Measurements from ENCODE around the gene PERCC1. TPM values are rescaled to one million over a fixed set of nuclear protein-coding genes. Genes with fewer than 3 reads are reported as not detected.

The PERCC1 gene
- total RNA-seq, 1 donor from 2014 or later = not detected

- H3K4me1 Mint-ChIP-seq (ENCODE audit: low read depth) = peaks cover 31% of the 10 kb centered on the region
Measured at GRCh38 chr16:1420111-1420539, 10.8 kb upstream of the PERCC1 start.

GRCh38 chr16:1422076-1422475 is 8.8 kb upstream of the PERCC1 start:
- no peaks in the 10 kb centered on the region for H3K9me3 Mint-ChIP-seq (ENCODE audit: low read depth)
- H3K4me3 Mint-ChIP-seq (ENCODE audit: unreplicated experiment) = peak overlapping the region; percentile 33
- peak overlapping the region; percentile 63 for H3K27ac Mint-ChIP-seq (ENCODE audit: unreplicated experiment)
- H3K4me1 Mint-ChIP-seq (ENCODE audit: low read depth) = peaks cover 26% of the 10 kb centered on the region
- no peak for DNase-seq (ENCODE audit: low spot score)
- no peaks in the 10 kb centered on the region for H3K27me3 Mint-ChIP-seq (ENCODE audit: low read depth)
- TF ChIP-seq, protein P1, sequence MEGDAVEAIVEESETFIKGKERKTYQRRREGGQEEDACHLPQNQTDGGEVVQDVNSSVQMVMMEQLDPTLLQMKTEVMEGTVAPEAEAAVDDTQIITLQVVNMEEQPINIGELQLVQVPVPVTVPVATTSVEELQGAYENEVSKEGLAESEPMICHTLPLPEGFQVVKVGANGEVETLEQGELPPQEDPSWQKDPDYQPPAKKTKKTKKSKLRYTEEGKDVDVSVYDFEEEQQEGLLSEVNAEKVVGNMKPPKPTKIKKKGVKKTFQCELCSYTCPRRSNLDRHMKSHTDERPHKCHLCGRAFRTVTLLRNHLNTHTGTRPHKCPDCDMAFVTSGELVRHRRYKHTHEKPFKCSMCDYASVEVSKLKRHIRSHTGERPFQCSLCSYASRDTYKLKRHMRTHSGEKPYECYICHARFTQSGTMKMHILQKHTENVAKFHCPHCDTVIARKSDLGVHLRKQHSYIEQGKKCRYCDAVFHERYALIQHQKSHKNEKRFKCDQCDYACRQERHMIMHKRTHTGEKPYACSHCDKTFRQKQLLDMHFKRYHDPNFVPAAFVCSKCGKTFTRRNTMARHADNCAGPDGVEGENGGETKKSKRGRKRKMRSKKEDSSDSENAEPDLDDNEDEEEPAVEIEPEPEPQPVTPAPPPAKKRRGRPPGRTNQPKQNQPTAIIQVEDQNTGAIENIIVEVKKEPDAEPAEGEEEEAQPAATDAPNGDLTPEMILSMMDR (IDR thresholded peaks at IDR 0.05) = no peak
- H3K36me3 Mint-ChIP-seq (ENCODE audit: low read depth) = no peaks in the 10 kb centered on the region

More at GRCh38 chr16:1420111-1420539, 10.8 kb upstream of the PERCC1 start:
- Mint-ChIP-seq H3K36me3 (ENCODE audit: low read depth) (no peaks in the 10 kb centered on the region), H3K4me3 (ENCODE audit: unreplicated experiment) (peak overlapping the region; percentile 91), H3K27me3 (ENCODE audit: low read depth) (no peaks in the 10 kb centered on the region), H3K9me3 (ENCODE audit: low read depth) (no peaks in the 10 kb centered on the region), H3K27ac (ENCODE audit: unreplicated experiment) (peak overlapping the region; percentile 85)
- no peak for DNase-seq (ENCODE audit: low spot score)
- TF ChIP-seq, protein P1 (IDR thresholded peaks at IDR 0.05) = no peak

- Mint-ChIP-seq H3K27ac (ENCODE audit: unreplicated experiment) (no peak overlapping the region), H3K36me3 (ENCODE audit: low read depth) (no peaks in the 10 kb centered on the region), H3K4me1 (ENCODE audit: low read depth) (peaks cover 19% of the 10 kb centered on the region), H3K9me3 (ENCODE audit: low read depth) (no peaks in the 10 kb centered on the region), H3K27me3 (ENCODE audit: low read depth) (no peaks in the 10 kb centered on the region), H3K4me3 (ENCODE audit: unreplicated experiment) (no peak overlapping the region)
- DNase-seq (ENCODE audit: low spot score) = no peak
- TF ChIP-seq, protein P1 (IDR thresholded peaks at IDR 0.05) = no peak
Measured at GRCh38 chr16:1424028-1424427, 6.8 kb upstream of the PERCC1 start.

GRCh38 chr16:1425616-1426370 is 5.1 kb upstream of the PERCC1 start:
- Mint-ChIP-seq H3K27ac (ENCODE audit: unreplicated experiment) (no peak overlapping the region), H3K27me3 (ENCODE audit: low read depth) (no peaks in the 10 kb centered on the region), H3K4me1 (ENCODE audit: low read depth) (peaks cover 9% of the 10 kb centered on the region), H3K36me3 (ENCODE audit: low read depth) (no peaks in the 10 kb centered on the region), H3K9me3 (ENCODE audit: low read depth) (no peaks in the 10 kb centered on the region), H3K4me3 (ENCODE audit: unreplicated experiment) (no peak overlapping the region)
- TF ChIP-seq, protein P1 (IDR thresholded peaks at IDR 0.05) = no peak
- DNase-seq (ENCODE audit: low spot score) = no peak

GRCh38 chr16:1426734-1427471 is 4.0 kb upstream of the PERCC1 start:
- Mint-ChIP-seq H3K4me1 (ENCODE audit: low read depth) (peaks cover 5% of the 10 kb centered on the region), H3K27ac (ENCODE audit: unreplicated experiment) (no peak overlapping the region), H3K4me3 (ENCODE audit: unreplicated experiment) (no peak overlapping the region), H3K36me3 (ENCODE audit: low read depth) (no peaks in the 10 kb centered on the region), H3K27me3 (ENCODE audit: low read depth) (no peaks in the 10 kb centered on the region), H3K9me3 (ENCODE audit: low read depth) (no peaks in the 10 kb centered on the region)
- TF ChIP-seq, protein P1 (IDR thresholded peaks at IDR 0.05) = no peak
- no peak for DNase-seq (ENCODE audit: low spot score)
